GM19468 (cell line): ENCODE results near the gene FTCD.
"Not testable (repeated sequence)": the region's sequence is repeated elsewhere in the genome, so short reads cannot be mapped to it uniquely, and the experiment has no call there.

ENCODE experiments used
- ATAC-seq: cut with Tn5 transposase; IDR thresholded peaks from one replicate; pipeline ENCODE4 v1.9.1; 2021; ENCODE audit warnings: mild to moderate bottlenecking, moderate library complexity, moderate number of reproducible peaks; ENCODE audit not compliant: unreplicated experiment; ENCODE audit errors: extremely low read depth

Gene FTCD

DNA sequence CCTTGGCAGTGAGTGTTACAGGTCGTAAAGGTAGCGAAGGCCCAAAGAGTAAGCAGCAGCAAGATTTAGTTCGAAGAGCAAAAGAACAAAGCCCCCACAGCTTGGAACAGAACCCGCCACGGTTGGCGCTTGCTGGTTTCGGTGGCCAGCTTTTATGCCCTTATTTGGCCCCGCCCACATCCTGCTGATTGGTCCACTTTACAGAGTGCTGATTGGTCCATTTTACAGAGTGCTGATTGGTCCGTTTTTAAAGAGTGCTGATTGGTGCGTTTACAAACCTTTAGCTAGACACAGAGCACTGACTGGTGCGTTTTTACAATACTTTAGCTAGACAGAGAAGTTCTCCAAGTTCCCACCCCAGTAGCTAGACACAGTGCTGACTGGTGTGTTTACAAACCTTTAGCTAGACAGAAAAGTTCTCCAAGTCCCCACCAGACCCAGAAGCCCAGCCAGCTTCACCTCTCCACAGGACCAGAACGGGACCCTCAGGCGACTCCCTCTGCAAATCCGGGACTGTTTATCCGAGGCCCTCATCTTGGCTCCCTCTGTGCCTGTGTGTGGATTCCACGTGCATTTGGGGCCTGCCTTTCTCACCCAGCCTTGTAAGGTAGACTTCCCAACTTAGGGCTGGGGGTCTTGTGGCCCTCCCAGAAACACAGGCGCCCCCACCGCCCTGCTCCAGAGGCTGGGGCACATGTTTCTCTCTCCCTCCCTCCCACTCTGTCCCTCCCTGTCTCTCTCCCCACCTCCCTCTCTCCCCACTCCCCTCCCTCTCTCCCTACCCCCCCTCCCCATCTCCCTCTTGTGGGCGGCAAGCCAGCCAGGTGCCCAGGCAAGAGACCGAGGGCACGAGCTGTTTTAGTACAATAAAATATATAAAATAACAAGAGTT lies 12.6 kb downstream of the FTCD start:
- ATAC-seq, result no peak

DNA sequence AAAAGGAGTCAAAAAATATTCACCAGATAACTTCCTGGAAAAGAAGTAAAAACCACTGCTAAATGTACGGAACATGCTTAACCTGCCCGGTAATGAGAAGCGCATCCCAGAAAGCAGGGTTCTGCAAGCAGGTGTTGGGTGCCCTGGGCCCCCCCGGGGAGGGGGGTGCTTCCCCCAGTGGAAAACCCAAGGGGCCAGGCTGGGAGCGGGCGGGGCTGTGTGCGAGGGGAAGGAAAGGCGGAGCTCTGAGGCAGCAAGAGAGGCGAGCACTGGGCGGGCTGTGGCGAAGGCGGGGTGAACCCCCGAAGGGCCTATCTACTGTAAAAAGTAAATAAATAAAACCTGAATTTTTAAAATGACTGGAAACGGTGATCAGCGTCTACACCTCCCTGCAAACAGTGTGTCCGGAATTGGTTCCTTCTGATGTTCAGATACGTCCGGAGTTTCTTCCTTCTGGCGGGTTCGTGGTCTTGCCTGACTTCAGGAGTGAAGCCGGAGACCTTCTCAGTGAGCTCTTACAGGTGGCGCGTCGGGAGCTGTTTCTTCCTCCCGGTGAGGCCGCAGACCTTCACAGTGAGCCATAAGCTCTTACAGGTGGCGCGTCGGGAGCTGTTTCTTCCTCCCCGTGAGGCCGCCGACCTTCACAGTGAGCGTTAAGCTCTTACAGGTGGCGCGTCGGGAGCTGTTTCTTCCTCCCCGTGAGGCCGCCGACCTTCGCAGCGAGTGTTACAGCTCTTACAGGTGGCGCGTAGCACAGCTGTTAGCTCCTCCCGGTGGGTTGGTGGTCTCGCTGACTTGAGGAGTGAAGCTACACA lies 13.4 kb downstream of the FTCD start:
- no peak for ATAC-seq

DNA sequence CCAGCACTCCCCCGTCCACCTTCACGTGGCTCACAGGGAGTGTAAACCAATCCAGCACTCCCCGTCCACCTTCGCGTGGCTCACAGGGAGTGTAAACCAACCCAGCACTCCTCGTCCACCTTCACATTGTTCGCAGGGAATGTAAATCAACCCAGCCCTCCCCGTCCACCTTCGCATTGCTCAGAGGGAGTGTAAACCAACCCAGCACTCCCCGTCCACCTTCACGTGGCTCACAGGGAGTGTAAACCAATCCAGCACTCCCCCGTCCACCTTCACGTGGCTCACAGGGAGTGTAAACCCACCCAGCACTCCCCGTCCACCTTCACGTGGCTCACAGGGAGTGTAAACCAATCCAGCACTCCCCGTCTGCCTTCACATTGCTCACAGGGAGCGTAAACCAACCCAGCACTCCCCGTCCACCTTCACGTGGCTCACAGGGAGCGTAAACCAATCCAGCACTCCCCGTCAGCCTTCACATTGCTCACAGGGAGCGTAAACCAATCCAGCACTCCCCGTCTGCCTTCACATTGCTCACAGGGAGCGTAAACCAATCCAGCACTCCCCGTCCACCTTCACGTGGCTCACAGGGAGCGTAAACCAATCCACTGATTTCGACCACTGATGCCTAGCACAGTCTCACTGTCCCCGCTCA lies 14.9 kb downstream of the FTCD start:
- ATAC-seq, result not testable (repeated sequence)

GRCh38 chr21:46139686-46140085 lies 15.7 kb downstream of the FTCD start:
- no peak for ATAC-seq

DNA sequence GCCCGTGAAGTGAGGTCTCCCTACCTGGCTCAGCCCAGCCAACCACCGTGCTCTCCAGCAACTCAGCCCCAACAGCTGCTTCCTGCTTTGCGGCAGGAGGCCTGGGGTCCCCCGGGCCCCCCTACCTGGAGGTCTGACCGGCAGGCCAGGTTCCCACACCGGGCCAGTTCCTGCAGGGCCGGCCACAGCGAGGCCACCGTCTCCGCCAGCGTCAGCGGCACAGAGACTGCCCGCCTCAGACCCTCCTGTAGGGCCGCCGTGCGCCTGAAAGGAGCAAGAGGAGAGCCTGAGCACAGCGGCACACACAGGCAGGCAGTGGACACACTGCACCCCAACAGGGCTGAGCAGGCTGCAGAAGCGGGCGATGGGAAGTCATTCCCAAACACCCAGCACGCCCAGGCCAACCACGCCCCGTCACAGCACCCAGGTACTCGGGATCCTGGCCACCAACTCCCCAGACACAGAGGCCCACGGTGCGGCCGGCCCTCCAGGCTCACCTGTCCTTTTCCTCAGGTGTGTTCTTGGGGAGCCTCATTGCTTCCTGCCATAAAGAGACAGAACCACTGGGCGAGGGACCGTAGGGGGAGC lies 16.9 kb downstream of the FTCD start:
- no peak for ATAC-seq

DNA sequence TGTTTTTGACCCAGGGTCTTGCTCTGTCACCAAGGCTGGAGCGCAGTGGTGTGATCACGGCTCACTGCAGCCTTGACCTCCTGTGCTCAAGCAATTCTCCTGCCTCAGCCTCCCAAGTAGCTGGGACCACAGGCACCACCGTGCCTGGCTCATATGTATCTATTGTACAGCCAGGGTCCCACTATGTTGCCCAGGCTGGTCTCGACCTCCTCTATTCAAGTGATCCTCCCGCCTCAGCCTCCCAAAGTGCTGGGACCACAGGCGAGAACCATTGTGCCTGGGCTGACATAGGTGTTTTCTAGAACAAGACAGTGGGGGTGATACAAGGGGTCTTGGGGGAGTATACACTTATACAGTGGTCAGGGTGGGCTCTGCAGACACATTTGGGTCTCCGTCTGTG lies 17.5 kb downstream of the FTCD start:
- no peak for ATAC-seq

DNA sequence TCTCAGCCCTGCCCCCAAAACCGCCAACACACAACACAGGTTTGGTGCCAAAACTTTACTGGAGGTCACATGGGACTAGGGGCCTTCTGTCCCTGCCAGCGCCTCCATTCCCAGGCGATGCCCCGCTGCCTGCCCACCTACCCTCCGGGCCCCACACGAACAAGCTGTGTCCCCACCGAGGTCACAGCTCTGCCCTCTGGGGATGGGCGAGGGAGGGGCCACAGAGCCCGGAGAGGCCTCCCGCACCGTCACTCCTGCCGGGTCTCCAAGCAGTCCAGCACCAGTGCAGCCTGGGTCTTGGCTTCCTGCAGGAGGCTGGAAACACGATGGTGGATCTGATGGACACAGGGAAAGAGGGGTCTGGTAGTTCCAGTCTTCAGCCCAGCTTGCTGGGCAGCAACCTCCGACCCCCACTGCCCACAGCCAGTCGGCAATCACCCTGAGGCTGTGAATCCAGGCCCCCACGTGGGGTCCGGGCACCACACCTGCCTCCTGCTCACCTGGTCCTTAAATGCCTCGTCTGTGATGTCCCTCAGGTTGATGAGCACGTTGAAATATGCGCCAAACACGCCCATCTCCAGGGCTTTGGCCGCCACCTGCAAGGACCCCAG lies 18.5 kb downstream of the FTCD start:
- no peak for ATAC-seq

DNA sequence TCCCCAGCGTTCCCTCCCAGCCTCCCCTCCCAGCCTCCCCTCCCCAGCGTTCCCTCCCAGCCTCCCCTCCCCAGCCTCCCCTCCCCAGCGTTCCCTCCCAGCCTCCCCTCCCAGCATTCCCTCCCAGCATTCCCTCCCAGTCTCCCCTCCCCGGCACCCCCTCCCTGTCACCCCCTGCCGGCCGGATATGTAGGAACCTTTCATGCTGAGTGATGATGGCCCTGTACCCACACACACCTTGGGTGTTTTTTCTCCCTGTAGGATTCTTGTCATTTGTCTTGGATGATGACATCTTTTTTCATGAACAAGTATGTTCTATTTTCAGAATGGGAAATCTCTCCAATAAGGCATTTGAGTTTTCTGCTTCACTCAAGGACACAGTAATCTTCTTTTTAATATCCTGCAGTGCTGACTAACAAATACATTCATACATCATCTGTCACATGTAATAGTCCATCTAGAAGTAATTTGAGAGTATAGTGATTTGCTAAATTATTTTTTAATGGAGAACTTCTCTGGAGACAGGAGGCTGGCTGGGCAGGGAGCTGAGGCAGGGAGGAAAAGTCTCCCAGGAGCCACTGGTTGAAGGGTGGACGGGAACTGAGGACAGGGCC lies 19.5 kb downstream of the FTCD start:
- ATAC-seq, result no peak

DNA sequence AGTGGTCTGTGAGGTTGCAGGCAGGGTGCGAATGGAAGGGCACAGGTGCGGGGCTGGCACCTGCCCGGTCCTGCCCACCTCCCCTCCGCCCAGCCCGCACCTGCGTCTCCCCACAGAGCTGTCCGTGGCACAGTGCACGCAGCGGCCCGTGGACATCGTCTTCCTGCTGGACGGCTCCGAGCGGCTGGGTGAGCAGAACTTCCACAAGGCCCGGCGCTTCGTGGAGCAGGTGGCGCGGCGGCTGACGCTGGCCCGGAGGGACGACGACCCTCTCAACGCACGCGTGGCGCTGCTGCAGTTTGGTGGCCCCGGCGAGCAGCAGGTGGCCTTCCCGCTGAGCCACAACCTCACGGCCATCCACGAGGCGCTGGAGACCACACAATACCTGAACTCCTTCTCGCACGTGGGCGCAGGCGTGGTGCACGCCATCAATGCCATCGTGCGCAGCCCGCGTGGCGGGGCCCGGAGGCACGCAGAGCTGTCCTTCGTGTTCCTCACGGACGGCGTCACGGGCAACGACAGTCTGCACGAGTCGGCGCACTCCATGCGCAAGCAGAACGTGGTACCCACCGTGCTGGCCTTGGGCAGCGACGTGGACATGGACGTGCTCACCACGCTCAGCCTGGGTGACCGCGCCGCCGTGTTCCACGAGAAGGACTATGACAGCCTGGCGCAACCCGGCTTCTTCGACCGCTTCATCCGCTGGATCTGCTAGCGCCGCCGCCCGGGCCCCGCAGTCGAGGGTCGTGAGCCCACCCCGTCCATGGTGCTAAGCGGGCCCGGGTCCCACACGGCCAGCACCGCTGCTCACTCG lies 23.3 kb downstream of the FTCD start:
- ATAC-seq, result no peak

- no peak for ATAC-seq
Measured at GRCh38 chr21:46131588-46131837, 23.9 kb downstream of the FTCD start.

- ATAC-seq, result no peak
Measured at GRCh38 chr21:46130831-46131587, 24.4 kb downstream of the FTCD start.

DNA sequence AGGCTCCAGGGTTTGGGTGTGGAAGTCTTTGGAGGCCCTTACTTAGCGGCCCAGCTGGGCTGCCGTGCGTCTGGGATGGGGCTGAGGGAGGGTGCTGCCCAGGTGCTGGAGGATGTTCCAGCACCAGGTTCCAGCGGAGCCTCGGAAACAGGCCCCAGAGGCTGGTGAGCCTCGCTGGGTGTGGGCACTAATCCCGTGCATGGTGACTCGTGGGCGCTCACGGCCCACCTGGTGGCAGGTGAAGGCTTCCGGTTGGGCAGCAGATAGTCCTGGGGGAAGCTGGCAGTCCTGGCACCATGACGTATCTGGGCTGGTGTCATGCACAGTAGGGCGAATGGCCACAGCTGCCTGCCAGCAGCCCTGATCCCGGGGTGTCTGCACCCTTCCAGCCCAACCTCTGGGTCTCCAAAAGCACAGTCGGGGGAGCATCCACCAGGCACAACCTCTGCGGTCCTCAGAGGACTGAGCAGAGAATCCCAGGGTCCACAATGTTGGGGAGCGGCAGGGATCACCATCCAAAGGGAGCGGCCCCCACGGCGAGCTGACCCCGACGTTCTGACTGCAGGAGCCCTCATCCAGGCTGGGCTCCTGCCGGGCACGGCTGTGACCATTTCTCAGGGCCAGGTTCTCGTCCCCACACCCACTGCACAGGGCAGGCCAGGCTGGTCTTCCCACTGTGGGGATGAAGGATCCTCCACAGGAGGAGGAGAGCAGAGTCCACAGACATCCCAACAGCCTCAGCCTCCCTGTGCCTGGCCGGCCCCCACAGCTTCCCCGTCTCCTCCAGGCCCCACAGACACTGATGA lies 25.3 kb downstream of the FTCD start:
- ATAC-seq, result no peak

DNA sequence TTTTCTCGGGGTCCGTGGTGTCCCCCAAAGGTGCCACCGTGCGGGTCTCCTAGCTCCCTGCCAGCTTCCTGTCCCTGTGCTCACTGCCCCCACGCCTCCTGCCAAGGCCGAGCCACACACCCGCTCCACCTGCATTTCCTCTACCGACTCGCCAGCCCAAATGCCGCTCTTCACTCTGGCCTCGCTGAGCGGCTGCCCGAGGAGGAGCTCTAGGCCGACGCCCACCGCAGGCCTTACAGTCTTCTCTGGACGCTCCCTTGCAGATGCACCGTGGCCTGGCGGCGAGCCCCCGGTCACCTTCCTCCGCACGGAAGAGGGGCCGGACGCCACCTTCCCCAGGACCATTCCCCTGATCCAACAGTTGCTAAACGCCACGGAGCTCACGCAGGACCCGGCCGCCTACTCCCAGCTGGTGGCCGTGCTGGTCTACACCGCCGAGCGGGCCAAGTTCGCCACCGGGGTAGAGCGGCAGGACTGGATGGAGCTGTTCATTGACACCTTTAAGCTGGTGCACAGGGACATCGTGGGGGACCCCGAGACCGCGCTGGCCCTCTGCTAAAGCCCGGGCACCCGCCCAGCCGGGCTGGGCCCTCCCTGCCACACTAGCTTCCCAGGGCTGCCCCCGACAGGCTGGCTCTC lies 26.3 kb downstream of the FTCD start:
- ATAC-seq, result no peak

DNA sequence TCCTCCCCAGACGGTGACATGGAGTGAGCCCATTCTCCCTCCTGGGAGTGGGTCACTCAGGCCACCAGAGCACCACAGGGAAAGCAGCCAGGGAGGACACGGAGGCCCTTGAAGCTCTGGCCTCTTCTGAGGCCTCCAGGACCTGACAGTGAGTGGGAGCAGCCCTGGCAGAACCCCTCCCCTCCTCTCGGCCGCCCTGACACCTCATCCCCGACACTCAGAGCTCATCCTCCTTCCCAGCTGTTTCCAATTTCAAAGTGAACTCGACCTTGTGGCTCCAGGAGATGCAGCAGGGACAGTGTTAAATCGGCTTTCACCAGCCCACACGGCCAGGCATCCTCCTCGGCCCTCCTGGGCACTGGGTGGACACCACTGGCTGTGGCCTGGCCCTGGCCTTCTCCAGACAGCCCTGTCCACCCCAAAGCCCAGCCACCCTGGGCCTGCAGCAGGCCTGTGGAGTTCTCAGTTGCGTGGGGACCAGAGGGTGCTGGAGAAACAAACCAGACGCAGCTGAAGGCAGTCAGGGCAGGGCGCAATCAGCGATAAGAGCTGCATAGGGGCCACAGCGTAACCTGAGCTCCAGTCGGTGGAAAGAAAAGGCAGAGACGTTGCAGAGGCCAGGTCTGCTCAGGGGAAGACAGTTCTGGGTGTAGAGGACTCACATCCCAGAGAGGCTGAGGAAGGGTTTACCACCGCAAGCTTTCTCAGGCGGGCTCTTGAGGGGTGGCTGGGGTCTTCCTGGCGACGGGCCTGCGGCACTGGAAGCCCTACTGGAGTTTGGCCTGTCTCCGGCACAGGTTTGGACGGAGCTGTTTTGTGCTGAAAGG lies 27.1 kb downstream of the FTCD start:
- no peak for ATAC-seq

DNA sequence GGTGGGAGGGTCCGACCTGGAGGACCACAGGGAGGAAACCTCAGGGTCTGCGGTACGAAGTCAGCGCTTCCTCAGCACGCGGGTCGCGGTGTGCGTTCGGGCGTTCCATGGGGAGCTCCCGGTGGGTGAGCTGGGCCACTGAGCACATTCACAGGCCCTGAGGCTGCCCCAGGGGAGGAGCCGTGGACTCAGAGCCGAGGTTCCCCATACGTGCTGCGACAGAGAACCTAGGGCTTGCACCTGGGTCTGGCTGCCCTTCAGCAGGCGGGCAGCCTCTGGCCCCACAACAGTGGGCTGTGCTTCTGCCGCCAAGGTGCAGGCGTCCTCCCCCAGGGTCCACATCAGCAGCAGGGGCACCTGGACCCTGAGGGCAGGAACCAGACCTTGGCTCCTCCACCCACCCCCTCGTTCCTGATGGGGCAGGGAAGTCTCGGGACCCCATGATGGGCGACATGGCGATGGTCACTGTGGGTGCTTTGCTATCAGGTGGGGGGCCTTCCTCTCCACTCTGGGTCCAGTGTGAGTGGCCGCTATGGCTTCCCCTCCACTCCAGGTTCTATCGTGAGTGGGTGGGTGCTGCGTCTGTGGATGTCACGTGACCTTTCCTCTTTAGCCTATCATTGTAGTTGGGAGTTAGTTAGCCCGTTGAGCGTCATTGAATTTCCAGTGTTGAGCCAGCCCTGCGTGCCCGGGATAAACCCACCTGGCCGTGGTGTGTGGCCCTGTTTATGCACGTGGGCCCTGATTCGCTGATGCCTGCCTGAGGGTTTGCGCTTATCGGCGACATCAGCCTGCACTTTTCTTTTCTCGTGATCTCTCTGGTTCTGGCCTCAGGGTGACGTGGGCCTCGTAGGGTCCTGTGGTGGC lies 27.9 kb downstream of the FTCD start:
- no peak for ATAC-seq
